ENCODE data around the gene CAB39. TPM values are rescaled to one million over a fixed set of nuclear protein-coding genes. Genes with fewer than 3 reads are reported as not detected.
A peak's percentile ranks its signal among the peaks of the same experiment; 100 is the strongest.

Gene CAB39
- polyA plus RNA-seq, 1 experiment = 23.6 TPM

- CTCF ChIA-PET = no interaction called here
- Histone ChIP-seq H3K27me3 (ENCODE audit: control insufficient read depth, insufficient read depth, low read length) (no peaks in the 10 kb centered on the region), H3K4me3 (ENCODE audit: low read depth, low read length) (no peak overlapping the region), H3K36me3 (ENCODE audit: control insufficient read depth, insufficient read depth, low read length) (no peaks in the 10 kb centered on the region)
- no peak for TF ChIP-seq CTCF (IDR thresholded peaks at IDR 0.05; ENCODE audit: insufficient read depth, low read depth, low read length)
- POLR2A ChIA-PET = no interaction called here
- DNase-seq (ENCODE audit: low read depth) = no peak
These were observed 45.5 kb upstream of the CAB39 start for GRCh38 chr2:230666885-230667712.

- no peak for TF ChIP-seq CTCF (IDR thresholded peaks at IDR 0.05; ENCODE audit: insufficient read depth, low read depth, low read length)
- ChIA-PET POLR2A (no interaction called here), CTCF (interaction anchor here (1.0 to 1.4 kb wide), 2 partner anchors 14 to 130 kb away, joined by 5 read pairs; no protein-coding TSS in a partner anchor)
- DNase-seq (ENCODE audit: low read depth) = no peak
- Histone ChIP-seq H3K36me3 (ENCODE audit: control insufficient read depth, insufficient read depth, low read length) (no peaks in the 10 kb centered on the region), H3K4me3 (ENCODE audit: low read depth, low read length) (no peak overlapping the region), H3K27me3 (ENCODE audit: control insufficient read depth, insufficient read depth, low read length) (no peaks in the 10 kb centered on the region)
These were observed 44.3 kb upstream of the CAB39 start for GRCh38 chr2:230668184-230668938.

- ChIA-PET POLR2A (no interaction called here), CTCF (interaction anchor here (1.0 to 1.4 kb wide), 2 partner anchors 13 to 130 kb away, joined by 5 read pairs; no protein-coding TSS in a partner anchor)
- no peaks in the 10 kb centered on the region for H3K36me3 ChIP-seq (ENCODE audit: control insufficient read depth, insufficient read depth, low read length)
- H3K4me3 ChIP-seq (ENCODE audit: low read depth, low read length) = no peak overlapping the region
- DNase-seq (ENCODE audit: low read depth) = no peak
- no peak for TF ChIP-seq CTCF (IDR thresholded peaks at IDR 0.05; ENCODE audit: insufficient read depth, low read depth, low read length)
- H3K27me3 ChIP-seq (ENCODE audit: control insufficient read depth, insufficient read depth, low read length) = no peaks in the 10 kb centered on the region
These were observed 43.7 kb upstream of the CAB39 start for GRCh38 chr2:230668939-230669303.

- Histone ChIP-seq H3K27me3 (ENCODE audit: control insufficient read depth, insufficient read depth, low read length) (peaks cover 2% of the 10 kb centered on the region; the same call in 1 of the 2 replicates), H3K4me3 (ENCODE audit: low read depth, low read length) (no peak overlapping the region), H3K36me3 (ENCODE audit: control insufficient read depth, insufficient read depth, low read length) (no peaks in the 10 kb centered on the region)
- CTCF ChIA-PET = interaction anchor here (1.0 to 1.4 kb wide), 2 partner anchors 13 to 129 kb away, joined by 5 read pairs; no protein-coding TSS in a partner anchor
- DNase-seq (ENCODE audit: low read depth) = no peak
- TF ChIP-seq CTCF (IDR thresholded peaks at IDR 0.05; ENCODE audit: insufficient read depth, low read depth, low read length) = no peak
- POLR2A ChIA-PET = no interaction called here
These were observed 43.2 kb upstream of the CAB39 start for GRCh38 chr2:230669386-230669950.

- Histone ChIP-seq H3K4me3 (ENCODE audit: low read depth, low read length) (no peak overlapping the region), H3K27me3 (ENCODE audit: control insufficient read depth, insufficient read depth, low read length) (peaks cover 3% of the 10 kb centered on the region), H3K36me3 (ENCODE audit: control insufficient read depth, insufficient read depth, low read length) (no peaks in the 10 kb centered on the region)
- CTCF ChIA-PET = interaction anchor here (2.4 kb wide), 1 partner anchor 12 kb away, joined by 5 read pairs; no protein-coding TSS in a partner anchor
- peak; percentile 45 for DNase-seq (ENCODE audit: low read depth)
- no peak for TF ChIP-seq CTCF (IDR thresholded peaks at IDR 0.05; ENCODE audit: insufficient read depth, low read depth, low read length)
- POLR2A ChIA-PET = no interaction called here
These were observed 41.5 kb upstream of the CAB39 start for GRCh38 chr2:230671117-230671516.
